Keratinocyte (primary cell): ENCODE data around the gene MS4A8. TPM values are rescaled to one million over a fixed set of nuclear protein-coding genes. Genes with fewer than 3 reads are reported as not detected.

Experiments used
- DNase-seq: peaks from one replicate; pipeline ENCODE4 v3.0.0-alpha.2; 2011; ENCODE audit warnings: low read depth, missing footprints, low spot score
- FAIRE-seq: peaks from 2 replicates; lab custom pipeline; 2011; peaks lifted over from hg19 to GRCh38; lab: Jason Lieb, UNC
- H2AFZ ChIP-seq: 2 replicates; pipeline ENCODE4 v1.6.0; 2012; ENCODE audit warnings: low read length, control low read depth, inconsistent platforms; ENCODE audit not compliant: control insufficient read depth
- H3K27ac ChIP-seq: 2 replicates; pipeline ENCODE4 v1.5.1; 2011; ENCODE audit warnings: low read length; ENCODE audit not compliant: control insufficient read depth, insufficient read depth
- H3K27me3 ChIP-seq: 3 replicates; pipeline ENCODE4 v1.6.0; 2011; ENCODE audit warnings: low read length; ENCODE audit not compliant: control insufficient read depth, insufficient read depth; ENCODE audit errors: extremely low read depth
- H3K36me3 ChIP-seq, 2 experiments: 2 replicates in 1 of 2; 3 replicates in 1 of 2; pipeline ENCODE4 v1.5.1; 2011; ENCODE audit warnings: low read length in 2 of 2, mild to moderate bottlenecking in 1 of 2; ENCODE audit not compliant: control insufficient read depth in 2 of 2, insufficient read depth in 2 of 2; ENCODE audit errors: extremely low read depth in 1 of 2
- H3K4me1 ChIP-seq: 3 replicates; pipeline ENCODE4 v1.5.1; 2011; ENCODE audit warnings: low read length; ENCODE audit not compliant: control insufficient read depth, insufficient read depth; ENCODE audit errors: extremely low read depth
- H3K4me2 ChIP-seq: 3 replicates; pipeline ENCODE4 v1.6.0; 2011; ENCODE audit warnings: low read depth, low read length; ENCODE audit not compliant: control insufficient read depth, insufficient read depth; ENCODE audit errors: extremely low read depth
- H3K4me3 ChIP-seq, 3 experiments: fragments of 200-600 bp in 1 of 3; sonication (generic) in 1 of 3; 2 replicates in 2 of 3; 3 replicates in 1 of 3; pipeline ENCODE4 v1.5.1; 2011 to 2016; ENCODE audit warnings: low read length in 3 of 3, mild to moderate bottlenecking in 3 of 3, control low read depth in 2 of 3, inconsistent platforms in 1 of 3, low read depth in 1 of 3, mixed read lengths in 1 of 3, mixed run types in 1 of 3, moderate library complexity in 1 of 3; ENCODE audit not compliant: control insufficient read depth in 2 of 3, insufficient read depth in 2 of 3; ENCODE audit errors: extremely low read depth in 1 of 3
- H3K79me2 ChIP-seq: 2 replicates; pipeline ENCODE4 v1.6.0; 2012; ENCODE audit warnings: low read length; ENCODE audit not compliant: control insufficient read depth, insufficient read depth
- H3K9ac ChIP-seq: 3 replicates; pipeline ENCODE4 v1.6.0; 2011; ENCODE audit warnings: low read length; ENCODE audit not compliant: control insufficient read depth, insufficient read depth; ENCODE audit errors: extremely low read depth
- H3K9me1 ChIP-seq: 3 replicates; pipeline ENCODE4 v1.6.0; 2011; ENCODE audit warnings: low read length; ENCODE audit not compliant: control insufficient read depth, insufficient read depth; ENCODE audit errors: extremely low read depth
- H3K9me3 ChIP-seq: 2 replicates; pipeline ENCODE4 v1.5.1; 2012; ENCODE audit warnings: low read depth, low read length; ENCODE audit not compliant: control insufficient read depth
- H4K20me1 ChIP-seq: 3 replicates; pipeline ENCODE4 v1.6.0; 2011; ENCODE audit warnings: low read length; ENCODE audit not compliant: control insufficient read depth, insufficient read depth; ENCODE audit errors: extremely low read depth
- EZH2 ChIP-seq: IDR thresholded peaks from one replicate; pipeline ENCODE4 v1.6.1; 2012; ENCODE audit warnings: inconsistent platforms, mild to moderate bottlenecking, low read length, moderate library complexity
- dilution Hi-C: fragments of 300-500 bp; cut with MboI; formaldehyde crosslinking; loops from one replicate; pipeline ENCODE4 v1.7.0; 2020; ENCODE audit warnings: low sequenced_read_pairs; ENCODE audit not compliant: extremely low pct_ligation_motif_present
- polyA plus RNA-seq, 5 experiments: library from polyadenylated mRNA; depleted of rRNA in 3 of 5; stranded (reverse) in 3 of 5; stranded (forward) in 1 of 5; unstranded in 1 of 5; fragments of >200 nt; gene quantifications; 1 replicate in 1 of 5; 2 replicates in 3 of 5; 3 replicates in 1 of 5; pipeline versions ENCODE4 v1.2.1 to v1.2.3, GENCODE V29; 2011 to 2012; ENCODE audit warnings: missing spikeins in 2 of 5, low read depth in 1 of 5, low replicate concordance in 1 of 5
- TF ChIP-seq, protein P1 (sequence below), 3 experiments: IDR thresholded peaks in 1 of 3; conservative IDR thresholded peaks in 1 of 3; optimal IDR thresholded peaks in 1 of 3; 2 replicates in 2 of 3; 3 replicates in 1 of 3; pipeline versions ENCODE3 to v1.5.1; 2011; ENCODE audit warnings: low read length in 3 of 3, mild to moderate bottlenecking in 3 of 3, moderate library complexity in 2 of 3, control low read depth in 1 of 3, inconsistent platforms in 1 of 3; ENCODE audit not compliant: insufficient read depth in 2 of 3; ENCODE audit errors: extremely low read depth in 1 of 3

Gene MS4A8
- polyA plus RNA-seq, 1 donor (not counting 4 experiments of a cell fraction or from before 2014, with no cell fraction given): not detected

DNA sequence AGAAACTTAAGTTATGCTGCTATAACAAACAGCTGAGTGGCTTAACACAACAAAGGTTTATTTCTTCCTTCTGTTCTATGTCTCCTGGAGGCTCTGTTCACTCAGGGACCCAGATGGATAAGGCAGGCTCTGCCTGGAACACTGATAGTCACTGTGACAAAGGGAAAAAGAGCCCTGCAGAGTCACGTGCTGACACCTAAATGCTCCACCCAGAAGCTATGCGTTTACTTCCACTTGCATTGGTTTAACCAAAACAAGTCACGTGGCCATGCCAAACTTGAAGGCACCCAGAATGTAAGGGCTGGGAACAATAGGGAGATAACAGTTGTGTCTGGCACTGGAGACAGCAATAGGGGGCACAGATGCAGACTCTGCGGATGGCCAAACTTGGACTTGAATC lies 53.9 kb downstream of the MS4A8 start:
- no peaks in the 10 kb centered on the region for H3K36me3 ChIP-seq

DNA sequence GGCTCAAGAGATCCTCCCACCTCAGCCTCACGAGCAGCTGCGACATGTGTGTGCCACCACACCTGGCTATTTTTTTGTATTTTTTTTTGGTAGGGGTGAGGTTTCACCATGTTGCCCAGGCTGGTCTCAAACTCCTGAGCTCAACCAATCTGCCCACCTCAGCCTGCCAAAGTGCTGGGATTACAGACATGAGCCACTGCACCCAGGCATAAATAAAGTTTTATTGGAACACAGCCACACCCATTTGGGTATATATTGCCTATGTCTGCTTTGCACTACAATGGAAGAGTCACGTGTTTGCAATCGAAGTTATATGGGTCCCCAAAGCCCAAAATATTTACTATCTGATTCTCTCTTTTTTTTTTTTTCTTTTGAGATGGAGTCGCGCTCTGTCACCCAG lies 55.5 kb downstream of the MS4A8 start:
- H3K36me3 ChIP-seq: no peaks in the 10 kb centered on the region
- H3K27me3 ChIP-seq: no peaks in the 10 kb centered on the region
- H3K9ac ChIP-seq: no peak overlapping the region
- DNase-seq: no peak
- no peaks in the 10 kb centered on the region for H3K9me3 ChIP-seq
- no peak overlapping the region for H3K4me3 ChIP-seq
- no peak overlapping the region for H2AFZ ChIP-seq
- no peak for FAIRE-seq
- H3K4me2 ChIP-seq: no peak overlapping the region
- no peaks in the 10 kb centered on the region for H3K79me2 ChIP-seq
- TF ChIP-seq, protein P1, sequence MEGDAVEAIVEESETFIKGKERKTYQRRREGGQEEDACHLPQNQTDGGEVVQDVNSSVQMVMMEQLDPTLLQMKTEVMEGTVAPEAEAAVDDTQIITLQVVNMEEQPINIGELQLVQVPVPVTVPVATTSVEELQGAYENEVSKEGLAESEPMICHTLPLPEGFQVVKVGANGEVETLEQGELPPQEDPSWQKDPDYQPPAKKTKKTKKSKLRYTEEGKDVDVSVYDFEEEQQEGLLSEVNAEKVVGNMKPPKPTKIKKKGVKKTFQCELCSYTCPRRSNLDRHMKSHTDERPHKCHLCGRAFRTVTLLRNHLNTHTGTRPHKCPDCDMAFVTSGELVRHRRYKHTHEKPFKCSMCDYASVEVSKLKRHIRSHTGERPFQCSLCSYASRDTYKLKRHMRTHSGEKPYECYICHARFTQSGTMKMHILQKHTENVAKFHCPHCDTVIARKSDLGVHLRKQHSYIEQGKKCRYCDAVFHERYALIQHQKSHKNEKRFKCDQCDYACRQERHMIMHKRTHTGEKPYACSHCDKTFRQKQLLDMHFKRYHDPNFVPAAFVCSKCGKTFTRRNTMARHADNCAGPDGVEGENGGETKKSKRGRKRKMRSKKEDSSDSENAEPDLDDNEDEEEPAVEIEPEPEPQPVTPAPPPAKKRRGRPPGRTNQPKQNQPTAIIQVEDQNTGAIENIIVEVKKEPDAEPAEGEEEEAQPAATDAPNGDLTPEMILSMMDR (optimal IDR thresholded peaks at IDR 0.05 in 1 of 3, IDR thresholded peaks at IDR 0.05 in 1 of 3, conservative IDR thresholded peaks at IDR 0.05 in 1 of 3; ENCODE audit: extremely low read depth in 1 of 3, insufficient read depth in 2 of 3, low read length in 3 of 3): no peak
- no peak for TF ChIP-seq EZH2
- H3K9me1 ChIP-seq: no peaks in the 10 kb centered on the region
- no peaks in the 10 kb centered on the region for H4K20me1 ChIP-seq
- H3K4me1 ChIP-seq: no peaks in the 10 kb centered on the region
- H3K27ac ChIP-seq: no peak overlapping the region
- dilution Hi-C loops: no loop called here

More for the DNA sequence above, 53.9 kb downstream of the MS4A8 start:
- Histone ChIP-seq H3K9me3 (no peaks in the 10 kb centered on the region), H3K9ac (no peak overlapping the region), H3K79me2 (no peaks in the 10 kb centered on the region), H2AFZ (no peak overlapping the region), H3K27ac (no peak overlapping the region), H3K9me1 (no peaks in the 10 kb centered on the region), H3K4me3 (no peak overlapping the region), H4K20me1 (no peaks in the 10 kb centered on the region), H3K4me1 (no peaks in the 10 kb centered on the region), H3K4me2 (no peak overlapping the region), H3K27me3 (no peaks in the 10 kb centered on the region)
- FAIRE-seq (no peak), DNase-seq (no peak)
- TF ChIP-seq, protein P1 (optimal IDR thresholded peaks at IDR 0.05 in 1 of 3, IDR thresholded peaks at IDR 0.05 in 1 of 3, conservative IDR thresholded peaks at IDR 0.05 in 1 of 3; ENCODE audit: extremely low read depth in 1 of 3, insufficient read depth in 2 of 3, low read length in 3 of 3): no peak
- TF ChIP-seq EZH2: no peak
- dilution Hi-C loops: no loop called here
